Naive thymus-derived CD8-positive, alpha-beta T cell (primary cell): ENCODE measurements around the gene FAM53B. TPM values are rescaled to one million over a fixed set of nuclear protein-coding genes. Genes with fewer than 3 reads are reported as not detected.

ENCODE experiments used
- ATAC-seq, 2 donors: fragments of 150-1000 bp; cut with Tn5 transposase in 1 of 2; sonication (Bioruptor Pico), chemical (Tn5 transposase) in 1 of 2; 1 replicate in 1 of 2; 2 replicates in 1 of 2; pipeline ENCODE4 v1.10.0; 2021; ENCODE audit warnings: mild to moderate bottlenecking in 2 of 2, moderate library complexity in 2 of 2
- POLR2A ChIA-PET: fragments of 350-600 bp; sonication (Branson Sonifier 250); formaldehyde crosslinking; loops from one replicate; lab custom pipeline; 2021; ENCODE audit warnings: antibody characterized with exemption; lab: Charles Lee
- DNase-seq, 10 donors: peaks; one replicate each; pipeline versions ENCODE4 v3.0.0 to v3.0.0-alpha.2; 2020 to 2022
- H3K27ac Mint-ChIP-seq, 10 donors: one replicate each; pipeline ENCODE4 v1.8.0; 2020 to 2022; ENCODE audit warnings: mild to moderate bottlenecking in 10 of 10, mixed read lengths in 10 of 10, moderate library complexity in 4 of 10, inconsistent platforms in 1 of 10
- H3K27me3 Mint-ChIP-seq, 5 donors: one replicate each; pipeline ENCODE4 v1.8.0; 2021 to 2022; ENCODE audit warnings: mixed read lengths in 5 of 5
- H3K36me3 Mint-ChIP-seq, 3 donors: one replicate each; pipeline ENCODE4 v1.8.0; 2020 to 2022; ENCODE audit warnings: mixed read lengths in 3 of 3, mild to moderate bottlenecking in 2 of 3, inconsistent platforms in 1 of 3
- H3K4me1 Mint-ChIP-seq, 4 donors: one replicate each; pipeline ENCODE4 v1.8.0; 2021 to 2022; ENCODE audit warnings: mixed read lengths in 4 of 4
- H3K4me3 Mint-ChIP-seq, 10 donors: one replicate each; pipeline ENCODE4 v1.8.0; 2020 to 2022; ENCODE audit warnings: mild to moderate bottlenecking in 10 of 10, mixed read lengths in 10 of 10, moderate library complexity in 6 of 10, inconsistent platforms in 1 of 10
- H3K9me3 Mint-ChIP-seq, 9 donors: one replicate each; pipeline ENCODE4 v1.8.0; 2020 to 2022; ENCODE audit warnings: mixed read lengths in 9 of 9, mild to moderate bottlenecking in 3 of 9, inconsistent platforms in 1 of 9, moderate library complexity in 1 of 9
- polyA plus RNA-seq, 3 donors: library from polyadenylated mRNA; unstranded; fragments of 300-500 nt; fragmentation: Illumina TruSeq; gene quantifications; one replicate each; pipeline ENCODE4 v1.2.3, GENCODE V29; 2021
- total RNA-seq, 8 experiments: library from RNA in 2 of 8; stranded (reverse) in 2 of 8; gene quantifications; one replicate each; pipeline ENCODE4 v1.2.3 and lab custom pipeline; 2021 to 2026

The FAM53B gene
- total and polyA plus RNA-seq, 5 experiments from 2014 or later: 2.4 to 23.2 (median 15.1) TPM

DNA sequence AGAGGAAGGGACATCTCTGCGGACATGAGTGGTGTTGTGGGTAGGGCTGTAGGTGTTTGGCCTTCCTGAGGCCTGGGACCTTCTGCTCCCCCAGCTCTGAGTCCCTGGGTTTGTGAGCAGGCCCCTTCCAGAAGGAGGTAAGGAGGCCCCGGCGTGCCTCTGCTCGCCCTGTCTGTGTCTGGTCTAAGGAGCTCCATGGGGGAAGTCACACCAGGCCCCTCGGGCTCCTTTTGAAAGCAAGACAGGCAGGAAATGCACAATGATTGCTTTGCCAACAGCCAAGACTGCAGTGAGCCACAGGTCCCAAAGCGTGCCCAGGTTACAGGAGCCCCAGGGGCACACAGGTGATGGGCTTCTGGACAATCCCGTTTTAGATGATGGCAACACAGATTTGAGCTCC is 89.5 kb downstream of the FAM53B start:
- DNase-seq (no peak), ATAC-seq (peak in 1 of 2 donors; percentile 27)
- Mint-ChIP-seq H3K9me3 (no peaks in the 10 kb centered on the region), H3K36me3 (no peaks in the 10 kb centered on the region), H3K27ac (peak overlapping the region in 7 of 10 donors; percentile 34 to 99 (median 62)), H3K27me3 (no peaks in the 10 kb centered on the region), H3K4me3 (peak overlapping the region in 2 of 10 donors; percentile 19 to 26), H3K4me1 (peaks cover 33 to 92% (median 73%) of the 10 kb centered on the region in 4 donors)
- POLR2A ChIA-PET: interaction anchor here (1.0 to 3.5 kb wide), 11 partner anchors 8 to 87 kb away, joined by 3 to 12 read pairs (median 3); no protein-coding TSS in a partner anchor

- DNase-seq: no peak
- POLR2A ChIA-PET: interaction anchor here (1.0 to 3.5 kb wide), 9 partner anchors 8 to 88 kb away, joined by 3 to 12 read pairs (median 3); no protein-coding TSS in a partner anchor
- H3K9me3 Mint-ChIP-seq: no peaks in the 10 kb centered on the region
Measured at GRCh38 chr10:124653811-124654651, 90.1 kb downstream of the FAM53B start.

DNA sequence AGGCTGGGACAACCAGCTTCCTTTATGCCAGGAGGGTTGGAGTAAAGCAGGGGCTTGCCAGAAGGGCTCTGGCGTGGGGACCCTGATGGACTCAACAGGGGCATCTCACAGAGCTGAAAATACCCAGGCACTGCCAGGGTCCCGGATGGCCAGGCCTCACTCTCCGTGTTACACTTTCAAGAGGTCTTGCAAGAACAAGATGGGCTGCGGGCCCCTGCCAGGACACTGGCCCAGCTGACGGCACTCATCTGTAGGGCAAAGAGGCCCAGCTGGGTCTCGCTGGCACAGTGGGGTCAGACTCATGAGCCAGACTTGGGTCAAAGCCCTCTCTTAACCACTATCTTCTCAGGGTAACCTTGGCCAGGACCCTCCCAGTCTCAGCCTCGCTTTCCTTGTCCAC is 90.9 kb downstream of the FAM53B start:
- peak overlapping the region in 5 of 10 donors; percentile 8 to 99 (median 43) for H3K27ac Mint-ChIP-seq
- peak overlapping the region in 1 of 10 donors; percentile 14 for H3K4me3 Mint-ChIP-seq
- no peak for DNase-seq
- H3K27me3 Mint-ChIP-seq: no peaks in the 10 kb centered on the region
- no peak for ATAC-seq
- H3K4me1 Mint-ChIP-seq: peaks cover 35 to 92% (median 73%) of the 10 kb centered on the region in 4 donors
- no peaks in the 10 kb centered on the region for H3K9me3 Mint-ChIP-seq
- POLR2A ChIA-PET: interaction anchor here (0.9 to 3.5 kb wide), 5 partner anchors 9 to 65 kb away, joined by 3 to 14 read pairs (median 6); no protein-coding TSS in a partner anchor
- H3K36me3 Mint-ChIP-seq: no peaks in the 10 kb centered on the region

More at GRCh38 chr10:124653811-124654651, 90.1 kb downstream of the FAM53B start:
- Mint-ChIP-seq H3K4me3 (no peak overlapping the region), H3K27me3 (no peaks in the 10 kb centered on the region), H3K4me1 (peaks cover 33 to 92% (median 73%) of the 10 kb centered on the region in 4 donors), H3K36me3 (no peaks in the 10 kb centered on the region), H3K27ac (peak overlapping the region in 4 of 10 donors; percentile 8 to 99 (median 66))
- no peak for ATAC-seq

DNA sequence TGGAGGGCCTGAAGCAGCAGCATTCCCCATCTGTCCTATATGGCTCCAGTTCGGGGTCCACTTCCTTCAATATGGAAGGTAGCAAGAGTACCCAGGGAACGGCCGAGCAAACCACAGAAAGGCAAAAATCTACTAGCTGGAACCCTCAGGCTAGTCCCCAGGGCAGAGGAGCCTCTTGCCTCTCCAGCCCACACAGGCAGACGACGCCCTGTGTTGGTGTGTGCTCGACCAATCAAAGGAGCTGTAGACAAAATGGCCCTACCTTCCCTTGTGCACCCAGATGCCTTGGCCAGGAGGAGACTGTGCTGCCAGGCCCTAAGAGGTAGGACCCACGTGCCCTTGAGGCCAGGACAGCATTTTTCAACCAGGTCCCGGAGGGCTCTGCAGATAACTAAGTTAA is 91.5 kb downstream of the FAM53B start:
- Mint-ChIP-seq H3K36me3 (no peaks in the 10 kb centered on the region), H3K9me3 (no peaks in the 10 kb centered on the region), H3K4me1 (peaks cover 37 to 92% (median 73%) of the 10 kb centered on the region in 4 donors), H3K27me3 (no peaks in the 10 kb centered on the region), H3K27ac (peak overlapping the region in 7 of 10 donors; percentile 5 to 99 (median 34)), H3K4me3 (no peak overlapping the region)
- POLR2A ChIA-PET: interaction anchor here (0.6 to 3.5 kb wide), 5 partner anchors 9 to 39 kb away, joined by 3 to 14 read pairs (median 3); no protein-coding TSS in a partner anchor
- no peak for DNase-seq
- no peak for ATAC-seq

- H3K27ac Mint-ChIP-seq: peak overlapping the region in 7 of 10 donors; percentile 17 to 99 (median 72)
- DNase-seq (no peak), ATAC-seq (no peak)
- peak overlapping the region in 5 of 10 donors; percentile 5 to 73 (median 38) for H3K4me3 Mint-ChIP-seq
- peaks cover 39 to 92% (median 73%) of the 10 kb centered on the region in 4 donors for H3K4me1 Mint-ChIP-seq
- POLR2A ChIA-PET: interaction anchor here (0.6 to 5.9 kb wide), 5 partner anchors 10 to 66 kb away, joined by 3 to 56 read pairs (median 12); no protein-coding TSS in a partner anchor
- no peaks in the 10 kb centered on the region for H3K36me3 Mint-ChIP-seq
- no peaks in the 10 kb centered on the region for H3K9me3 Mint-ChIP-seq
- H3K27me3 Mint-ChIP-seq: no peaks in the 10 kb centered on the region
Measured at GRCh38 chr10:124652200-124652599, 92.0 kb downstream of the FAM53B start.

- POLR2A ChIA-PET: interaction anchor here (0.8 to 5.9 kb wide), 11 partner anchors 9 to 90 kb away, joined by 3 to 56 read pairs (median 3); no protein-coding TSS in a partner anchor
- peak; percentile 26 to 28 for ATAC-seq
- H3K4me1 Mint-ChIP-seq: peaks cover 41 to 96% (median 79%) of the 10 kb centered on the region in 4 donors
Measured at GRCh38 chr10:124651402-124651891, 92.7 kb downstream of the FAM53B start.

GRCh38 chr10:124650820-124651401 is 93.3 kb downstream of the FAM53B start:
- Mint-ChIP-seq H3K27ac (peak overlapping the region; percentile 6 to 99 (median 90)), H3K4me3 (peak overlapping the region; percentile 56 to 88 (median 72)), H3K4me1 (peaks cover 42 to 98% (median 81%) of the 10 kb centered on the region in 4 donors), H3K27me3 (no peaks in the 10 kb centered on the region), H3K36me3 (no peaks in the 10 kb centered on the region), H3K9me3 (no peaks in the 10 kb centered on the region)
- DNase-seq: peak; percentile 17 to 80 (median 68)
- peak; percentile 78 to 80 for ATAC-seq
- POLR2A ChIA-PET: interaction anchor here (0.8 to 5.9 kb wide), 10 partner anchors 10 to 90 kb away, joined by 3 to 56 read pairs (median 4); no protein-coding TSS in a partner anchor

More at GRCh38 chr10:124651402-124651891, 92.7 kb downstream of the FAM53B start:
- no peaks in the 10 kb centered on the region for H3K27me3 Mint-ChIP-seq
- peak overlapping the region in 7 of 10 donors; percentile 72 to 99 (median 88) for H3K27ac Mint-ChIP-seq
- H3K36me3 Mint-ChIP-seq: no peaks in the 10 kb centered on the region
- no peaks in the 10 kb centered on the region for H3K9me3 Mint-ChIP-seq
- H3K4me3 Mint-ChIP-seq: peak overlapping the region in 6 of 10 donors; percentile 14 to 79 (median 64)
- DNase-seq: no peak

GRCh38 chr10:124650263-124650662 is 93.9 kb downstream of the FAM53B start:
- no peaks in the 10 kb centered on the region for H3K36me3 Mint-ChIP-seq
- no peaks in the 10 kb centered on the region for H3K9me3 Mint-ChIP-seq
- peak overlapping the region in 9 of 10 donors; percentile 56 to 88 (median 73) for H3K4me3 Mint-ChIP-seq
- peak overlapping the region; percentile 6 to 99 (median 90) for H3K27ac Mint-ChIP-seq
- H3K27me3 Mint-ChIP-seq: no peaks in the 10 kb centered on the region
- H3K4me1 Mint-ChIP-seq: peaks cover 38 to 98% (median 76%) of the 10 kb centered on the region in 4 donors
- POLR2A ChIA-PET: interaction anchor here (0.9 to 5.9 kb wide), 11 partner anchors 11 to 91 kb away, joined by 3 to 56 read pairs (median 9); no protein-coding TSS in a partner anchor
- DNase-seq (peak in 1 of 10 donors; percentile 56), ATAC-seq (no peak)

GRCh38 chr10:124649214-124649613 is 95.0 kb downstream of the FAM53B start:
- Mint-ChIP-seq H3K9me3 (no peaks in the 10 kb centered on the region), H3K4me1 (peaks cover 33 to 98% (median 71%) of the 10 kb centered on the region in 4 donors), H3K27me3 (no peaks in the 10 kb centered on the region), H3K27ac (peak overlapping the region in 9 of 10 donors; percentile 6 to 99 (median 93)), H3K4me3 (peak overlapping the region in 8 of 10 donors; percentile 57 to 79 (median 71)), H3K36me3 (no peaks in the 10 kb centered on the region)
- no peak for ATAC-seq
- DNase-seq: no peak
- POLR2A ChIA-PET: interaction anchor here (0.6 to 5.9 kb wide), 20 partner anchors 9 to 100 kb away, joined by 3 to 56 read pairs (median 7); no protein-coding TSS in a partner anchor

DNA sequence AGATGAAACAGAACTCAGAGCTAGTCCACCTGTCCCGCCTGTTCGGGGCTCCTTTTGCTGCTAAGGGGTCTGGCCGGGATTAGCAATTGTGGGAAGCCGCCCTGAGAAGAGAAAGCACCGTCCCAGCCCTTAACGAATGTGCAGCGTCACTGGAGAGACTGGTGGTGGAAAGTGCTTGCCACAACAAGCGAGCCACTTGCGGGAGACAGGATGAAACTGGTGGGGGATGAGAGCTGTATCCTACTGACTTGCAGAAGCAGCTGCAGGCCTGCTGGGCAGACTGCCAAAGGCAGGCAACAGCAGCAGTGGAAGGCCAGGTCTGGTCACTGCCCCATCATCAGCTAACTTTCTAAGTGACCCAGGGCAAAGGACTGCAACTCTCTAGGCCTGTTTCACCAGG is 95.4 kb downstream of the FAM53B start:
- POLR2A ChIA-PET: interaction anchor here (0.9 to 5.9 kb wide), 18 partner anchors 10 to 100 kb away, joined by 3 to 56 read pairs (median 8); no protein-coding TSS in a partner anchor
- Mint-ChIP-seq H3K36me3 (no peaks in the 10 kb centered on the region), H3K4me1 (peaks cover 33 to 99% (median 71%) of the 10 kb centered on the region in 4 donors), H3K27ac (peak overlapping the region; percentile 70 to 99 (median 92)), H3K9me3 (no peaks in the 10 kb centered on the region), H3K4me3 (peak overlapping the region; percentile 67 to 84 (median 74)), H3K27me3 (no peaks in the 10 kb centered on the region)
- peak; percentile 29 to 41 for ATAC-seq
- DNase-seq: peak in 7 of 10 donors; percentile 15 to 64 (median 41)

DNA sequence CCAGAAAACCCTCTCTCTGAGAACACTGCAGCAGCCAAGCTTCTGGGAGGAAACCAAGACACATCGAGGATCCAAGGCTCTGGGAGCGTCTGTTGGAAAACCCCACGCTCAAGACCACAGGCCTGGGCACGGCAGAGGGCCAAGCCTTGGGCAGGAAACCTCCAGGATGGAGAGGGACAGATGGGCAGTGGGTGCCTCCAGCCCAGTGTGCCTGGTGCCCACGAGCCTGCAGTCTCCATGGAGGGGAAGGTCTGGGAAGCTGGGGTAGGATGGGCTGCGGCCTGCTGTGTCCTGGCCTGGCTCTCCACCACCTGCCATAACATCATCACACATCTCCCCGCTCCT is 96.1 kb downstream of the FAM53B start:
- Mint-ChIP-seq H3K36me3 (no peaks in the 10 kb centered on the region), H3K27me3 (no peaks in the 10 kb centered on the region), H3K27ac (peak overlapping the region; percentile 84 to 99 (median 92)), H3K4me1 (peaks cover 33 to 99% (median 72%) of the 10 kb centered on the region in 4 donors), H3K4me3 (peak overlapping the region; percentile 69 to 84 (median 76)), H3K9me3 (no peaks in the 10 kb centered on the region)
- no peak for ATAC-seq
- POLR2A ChIA-PET: interaction anchor here (1.1 to 5.9 kb wide), 18 partner anchors 11 to 115 kb away, joined by 3 to 56 read pairs (median 8); partner anchors contain the start of gene FAM53B
- DNase-seq: no peak
